Esophagus squamous epithelium (tissue), 4 donors: Measurements from ENCODE around the gene OGFOD3.

Source experiments
- POLR2A ChIP-seq, 4 donors: fragments of 450-650 bp; IDR thresholded peaks; one replicate each; pipeline ENCODE4 v1.6.1; 2017; ENCODE audit warnings: antibody characterized with exemption in 4 of 4, mild to moderate bottlenecking in 4 of 4, moderate library complexity in 3 of 4
- TF ChIP-seq, protein P1 (sequence below), 6 experiments: fragments of 450-650 bp in 4 of 6; fragments of 200-600 bp in 2 of 6; sonication (generic) in 2 of 6; IDR thresholded peaks; one replicate each; pipeline ENCODE4 v1.5.1; 2016 to 2019; ENCODE audit warnings: antibody characterized with exemption in 6 of 6, mild to moderate bottlenecking in 4 of 6, moderate library complexity in 4 of 6

DNA sequence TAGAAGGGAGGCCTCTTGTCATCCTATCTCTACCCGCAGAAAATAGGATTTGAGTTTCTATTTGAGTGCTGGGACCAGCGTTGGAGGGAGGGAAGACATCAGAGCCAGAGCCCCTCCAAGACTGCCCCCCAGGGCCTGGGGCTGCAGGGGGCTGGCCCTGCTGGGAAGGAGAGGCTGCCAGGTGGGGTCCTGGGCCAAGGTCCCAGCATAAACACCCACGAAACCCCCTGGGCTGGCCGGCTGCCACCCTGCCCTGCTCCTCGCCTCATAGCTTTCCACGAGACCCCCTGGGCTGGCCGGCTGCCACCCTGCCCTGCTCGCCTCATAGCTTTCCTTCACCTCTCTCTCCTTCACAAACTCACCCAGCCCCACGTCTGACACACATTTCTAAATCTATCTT, 70.0 kb downstream of the OGFOD3 start:
- TF ChIP-seq, protein P1, sequence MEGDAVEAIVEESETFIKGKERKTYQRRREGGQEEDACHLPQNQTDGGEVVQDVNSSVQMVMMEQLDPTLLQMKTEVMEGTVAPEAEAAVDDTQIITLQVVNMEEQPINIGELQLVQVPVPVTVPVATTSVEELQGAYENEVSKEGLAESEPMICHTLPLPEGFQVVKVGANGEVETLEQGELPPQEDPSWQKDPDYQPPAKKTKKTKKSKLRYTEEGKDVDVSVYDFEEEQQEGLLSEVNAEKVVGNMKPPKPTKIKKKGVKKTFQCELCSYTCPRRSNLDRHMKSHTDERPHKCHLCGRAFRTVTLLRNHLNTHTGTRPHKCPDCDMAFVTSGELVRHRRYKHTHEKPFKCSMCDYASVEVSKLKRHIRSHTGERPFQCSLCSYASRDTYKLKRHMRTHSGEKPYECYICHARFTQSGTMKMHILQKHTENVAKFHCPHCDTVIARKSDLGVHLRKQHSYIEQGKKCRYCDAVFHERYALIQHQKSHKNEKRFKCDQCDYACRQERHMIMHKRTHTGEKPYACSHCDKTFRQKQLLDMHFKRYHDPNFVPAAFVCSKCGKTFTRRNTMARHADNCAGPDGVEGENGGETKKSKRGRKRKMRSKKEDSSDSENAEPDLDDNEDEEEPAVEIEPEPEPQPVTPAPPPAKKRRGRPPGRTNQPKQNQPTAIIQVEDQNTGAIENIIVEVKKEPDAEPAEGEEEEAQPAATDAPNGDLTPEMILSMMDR (IDR thresholded peaks at IDR 0.05): no peak
- no peak for TF ChIP-seq POLR2A (IDR thresholded peaks at IDR 0.05)
